HEK293 (cell line): ENCODE results near the gene SPOCK1.

Experiments
- CTCF ChIA-PET: fragments of 350-600 bp; formaldehyde crosslinking; extraction: SDS; loops from one replicate; lab custom pipeline; 2021; ENCODE audit warnings: antibody characterized with exemption; lab: Yijun Ruan, JAX
- POLR2A ChIA-PET: fragments of 300-600 bp; formaldehyde crosslinking; extraction: SDS; loops from one replicate; lab custom pipeline; 2020; ENCODE audit warnings: antibody characterized with exemption, inconsistent platforms; lab: Yijun Ruan, JAX
- H3K27ac ChIP-seq: fragments of 200-500 bp; sonication (Bioruptor generic); 2 replicates; pipeline ENCODE4 v1.5.1; 2014; ENCODE audit warnings: low read depth, low read length, control low read depth, inconsistent platforms; ENCODE audit errors: extremely low read depth
- H3K36me3 ChIP-seq, 2 experiments: fragments of 200-500 bp in 1 of 2; sonication (Bioruptor generic) in 1 of 2; 1 replicate in 1 of 2; 2 replicates in 1 of 2; pipeline ENCODE4 v1.5.1; 2014 to 2017; ENCODE audit warnings: inconsistent platforms in 2 of 2, low read length in 2 of 2; ENCODE audit not compliant: control insufficient read depth in 2 of 2, insufficient read depth in 1 of 2
- H3K4me1 ChIP-seq: fragments of 200-500 bp; sonication (Bioruptor generic); 2 replicates; pipeline ENCODE4 v1.5.1; 2014; ENCODE audit warnings: mild to moderate bottlenecking, low read length, inconsistent platforms; ENCODE audit not compliant: control insufficient read depth, insufficient read depth
- H3K4me3 ChIP-seq: 2 replicates; pipeline ENCODE4 v1.5.1; 2011; ENCODE audit warnings: low read depth, mild to moderate bottlenecking, control low read depth, low read length, moderate library complexity
- H3K9me3 ChIP-seq: fragments of 200-500 bp; sonication (Bioruptor generic); 2 replicates; pipeline ENCODE4 v1.5.1; 2014; ENCODE audit warnings: low read depth, low read length, inconsistent platforms; ENCODE audit not compliant: control insufficient read depth, insufficient read depth
- ELK4 ChIP-seq: IDR thresholded peaks from 2 replicates; pipeline ENCODE4 v1.6.1; 2011; ENCODE audit warnings: mild to moderate bottlenecking, low read depth, low read length, borderline replicate concordance
- GFI1B ChIP-seq: fragments of 450-650 bp; formaldehyde crosslinking; IDR thresholded peaks from 2 replicates; pipeline ENCODE4 v1.5.1; 2016; ENCODE audit warnings: missing biosample characterization, missing genetic modification characterization
- HOXA7 ChIP-seq: sonication (generic); formaldehyde crosslinking; IDR thresholded peaks from 2 replicates; pipeline ENCODE4 v1.8.1; 2022; ENCODE audit warnings: missing genetic modification reagents, borderline replicate concordance
- INSM2 ChIP-seq: fragments of 450-650 bp; formaldehyde crosslinking; IDR thresholded peaks from 2 replicates; pipeline ENCODE4 v1.5.1; 2016; ENCODE audit warnings: missing biosample characterization, missing genetic modification characterization
- REST ChIP-seq: fragments of 450-650 bp; formaldehyde crosslinking; IDR thresholded peaks from 2 replicates; pipeline ENCODE4 v1.5.1; 2016; ENCODE audit warnings: missing biosample characterization, missing genetic modification characterization
- SCRT2 ChIP-seq: fragments of 450-650 bp; formaldehyde crosslinking; IDR thresholded peaks from 2 replicates; pipeline ENCODE4 v1.5.1; 2016; ENCODE audit warnings: missing biosample characterization, missing genetic modification characterization
- SETDB1 ChIP-seq: IDR thresholded peaks from one replicate; pipeline ENCODE4 v1.6.1; 2017; ENCODE audit warnings: mild to moderate bottlenecking, low read length, moderate library complexity, mixed read lengths; ENCODE audit not compliant: insufficient read length
- ZBTB6 ChIP-seq: fragments of 450-650 bp; formaldehyde crosslinking; IDR thresholded peaks from 2 replicates; pipeline ENCODE4 v1.5.1; 2017; ENCODE audit warnings: missing biosample characterization, missing genetic modification characterization
- ZFP41 ChIP-seq: fragments of 450-650 bp; formaldehyde crosslinking; IDR thresholded peaks from 2 replicates; pipeline ENCODE4 v1.5.1; 2016; ENCODE audit warnings: missing biosample characterization, missing genetic modification characterization, borderline replicate concordance
- ZNF18 ChIP-seq: fragments of 450-650 bp; formaldehyde crosslinking; IDR thresholded peaks from 2 replicates; pipeline ENCODE4 v1.5.1; 2016; ENCODE audit warnings: missing biosample characterization, missing genetic modification characterization
- ZNF184 ChIP-seq: fragments of 450-650 bp; IDR thresholded peaks from 2 replicates; pipeline ENCODE4 v1.5.1; 2018; ENCODE audit warnings: missing biosample characterization, mild to moderate bottlenecking, missing genetic modification characterization
- ZNF214 ChIP-seq: fragments of 450-650 bp; formaldehyde crosslinking; IDR thresholded peaks from 2 replicates; pipeline ENCODE4 v1.5.1; 2017; ENCODE audit warnings: missing biosample characterization, mild to moderate bottlenecking, missing genetic modification characterization, borderline replicate concordance
- ZNF23 ChIP-seq: fragments of 450-650 bp; formaldehyde crosslinking; IDR thresholded peaks from 2 replicates; pipeline ENCODE4 v1.5.1; 2016; ENCODE audit warnings: missing biosample characterization, missing genetic modification characterization, borderline replicate concordance
- ZNF26 ChIP-seq: fragments of 450-650 bp; formaldehyde crosslinking; IDR thresholded peaks from 2 replicates; pipeline ENCODE4 v1.5.1; 2016; ENCODE audit warnings: missing biosample characterization, missing genetic modification characterization
- ZNF350 ChIP-seq: fragments of 450-650 bp; formaldehyde crosslinking; IDR thresholded peaks from 2 replicates; pipeline ENCODE4 v1.5.0; 2017; ENCODE audit warnings: missing biosample characterization, mild to moderate bottlenecking, missing genetic modification characterization
- ZNF354C ChIP-seq: fragments of 450-650 bp; formaldehyde crosslinking; IDR thresholded peaks from 2 replicates; pipeline ENCODE4 v1.5.1; 2016; ENCODE audit warnings: missing biosample characterization, missing genetic modification characterization, low read depth, borderline replicate concordance
- ZNF433 ChIP-seq: fragments of 450-650 bp; formaldehyde crosslinking; IDR thresholded peaks from 2 replicates; pipeline ENCODE4 v1.5.1; 2016; ENCODE audit warnings: missing biosample characterization, missing genetic modification characterization, low read depth
- ZNF544 ChIP-seq: fragments of 450-650 bp; formaldehyde crosslinking; IDR thresholded peaks from 2 replicates; pipeline ENCODE4 v1.5.0; 2017; ENCODE audit warnings: missing biosample characterization, missing genetic modification characterization
- ZNF558 ChIP-seq: fragments of 450-650 bp; formaldehyde crosslinking; IDR thresholded peaks from 2 replicates; pipeline ENCODE4 v1.5.1; 2016; ENCODE audit warnings: missing biosample characterization, missing genetic modification characterization
- ZNF585B ChIP-seq: fragments of 450-650 bp; formaldehyde crosslinking; IDR thresholded peaks from 2 replicates; pipeline ENCODE4 v1.5.1; 2016; ENCODE audit warnings: missing biosample characterization, missing genetic modification characterization
- ZNF707 ChIP-seq: fragments of 450-650 bp; formaldehyde crosslinking; IDR thresholded peaks from 2 replicates; pipeline ENCODE4 v1.5.1; 2016; ENCODE audit warnings: missing biosample characterization, missing genetic modification characterization
- ZNF776 ChIP-seq: fragments of 450-650 bp; formaldehyde crosslinking; IDR thresholded peaks from 2 replicates; pipeline ENCODE4 v1.5.0; 2017; ENCODE audit warnings: missing biosample characterization, missing genetic modification characterization, borderline replicate concordance
- ZNF830 ChIP-seq: fragments of 450-650 bp; IDR thresholded peaks from 2 replicates; pipeline ENCODE4 v1.5.0; 2018; ENCODE audit warnings: missing biosample characterization, missing genetic modification characterization, low read depth, mild to moderate bottlenecking, moderate library complexity
- ZSCAN23 ChIP-seq: fragments of 450-650 bp; formaldehyde crosslinking; IDR thresholded peaks from 2 replicates; pipeline ENCODE4 v1.5.1; 2016; ENCODE audit warnings: missing biosample characterization, missing genetic modification characterization

Gene SPOCK1

GRCh38 chr5:137014731-137015130 lies 484.4 kb downstream of the SPOCK1 start (continued):
- no peak for TF ChIP-seq INSM2 (tag by site-specific recombination)
- no peak for TF ChIP-seq ZSCAN23 (tag by site-specific recombination)
- TF ChIP-seq ZNF23 (tag by site-specific recombination): no peak
- no peak for TF ChIP-seq ZNF707 (tag by site-specific recombination)
- no peak for TF ChIP-seq GFI1B
- TF ChIP-seq, all 188 proteins: peak for 0

GRCh38 chr5:137010226-137010625 lies 488.9 kb downstream of the SPOCK1 start:
- Histone ChIP-seq H3K27ac (no peak overlapping the region), H3K4me3 (no peak overlapping the region), H3K9me3 (no peaks in the 10 kb centered on the region), H3K36me3 (no peaks in the 10 kb centered on the region), H3K4me1 (no peaks in the 10 kb centered on the region)
- TF ChIP-seq ZNF585B (tag by site-specific recombination) (no peak), REST (0 out of 2 replicates have a peak, but pooled peaks have one; percentile 16)
- ChIA-PET POLR2A (no interaction called here), CTCF (no interaction called here)

GRCh38 chr5:137004279-137004678 lies 494.8 kb downstream of the SPOCK1 start:
- CTCF ChIA-PET: no interaction called here
- Histone ChIP-seq H3K36me3 (no peaks in the 10 kb centered on the region), H3K9me3 (no peaks in the 10 kb centered on the region), H3K4me1 (no peaks in the 10 kb centered on the region), H3K27ac (no peak overlapping the region), H3K4me3 (no peak overlapping the region)
- POLR2A ChIA-PET: no interaction called here
- TF ChIP-seq HOXA7 (no peak), ZNF433 (no peak), ZNF26 (tag by site-specific recombination) (no peak), SCRT2 (no peak), ZNF350 (tag by site-specific recombination) (no peak), ZNF214 (no peak), GFI1B (no peak), SETDB1 (no peak), ZNF354C (tag by site-specific recombination) (no peak), ZNF776 (tag by site-specific recombination) (no peak), ELK4 (no peak), ZNF184 (no peak), ZNF544 (no peak), ZFP41 (tag by site-specific recombination) (no peak), ZNF18 (no peak), ZNF830 (tag by site-specific recombination) (no peak), ZNF558 (tag by site-specific recombination) (no peak), ZBTB6 (tag by site-specific recombination) (no peak)
